HG03196 (cell line): ENCODE results near the gene PVALB.
"Not testable (repeated sequence)": the region's sequence is repeated elsewhere in the genome, so short reads cannot be mapped to it uniquely, and the experiment has no call there.

ENCODE experiments used
- ATAC-seq: cut with Tn5 transposase; IDR thresholded peaks from one replicate; pipeline ENCODE4 v1.9.1; 2021; ENCODE audit not compliant: unreplicated experiment

The PVALB gene

DNA sequence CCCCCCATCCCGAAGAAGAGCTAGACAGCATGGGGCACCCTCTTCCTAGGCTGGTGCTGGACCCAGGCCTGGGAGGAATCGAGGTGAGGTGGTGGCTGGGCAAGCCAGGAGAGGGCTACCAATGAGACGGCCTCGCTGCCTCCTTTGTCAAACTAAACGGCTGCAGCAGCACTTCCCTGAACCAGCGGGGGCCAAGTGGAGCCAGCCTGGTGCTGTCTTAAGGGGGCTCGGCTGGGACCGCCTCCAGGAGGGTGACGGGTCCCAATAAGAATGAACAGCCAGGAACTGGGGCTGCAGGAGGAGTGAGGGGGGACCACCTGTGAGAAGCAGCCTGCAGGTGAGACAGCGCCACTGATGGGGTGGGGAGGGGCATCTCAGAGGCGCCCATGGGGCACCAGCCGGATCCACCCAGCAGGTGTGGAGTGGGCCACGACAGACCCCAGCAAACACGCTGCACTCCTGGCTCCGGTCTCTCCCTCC is 58.0 kb downstream of the PVALB start:
- no peak for ATAC-seq

DNA sequence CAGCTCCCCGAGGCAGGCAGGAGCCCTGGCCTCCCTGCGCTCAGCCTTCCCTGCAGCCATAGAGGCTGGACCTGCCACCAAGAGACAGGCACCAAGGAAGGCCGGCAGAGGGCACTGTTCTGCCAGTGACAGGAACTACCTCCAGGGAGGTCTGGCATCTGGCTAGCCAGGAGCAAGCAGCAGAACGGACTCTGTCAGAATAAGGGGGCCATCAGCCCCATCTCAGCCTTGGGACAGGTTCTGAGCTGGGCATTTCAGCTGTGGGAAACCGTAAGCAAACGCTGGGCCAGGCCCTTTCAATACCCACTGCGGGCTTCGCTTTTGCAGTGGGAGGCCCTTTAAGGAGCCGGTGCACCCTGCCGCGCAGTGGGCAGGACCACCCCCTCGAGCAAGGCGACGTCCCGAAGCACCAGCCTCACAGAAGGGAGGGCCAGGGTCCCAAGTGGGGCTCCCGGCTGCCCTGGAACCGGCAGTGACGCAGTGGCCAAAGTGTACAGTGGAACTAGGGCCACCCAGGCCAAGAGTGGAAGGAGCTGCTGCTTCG is 59.1 kb downstream of the PVALB start:
- no peak for ATAC-seq

DNA sequence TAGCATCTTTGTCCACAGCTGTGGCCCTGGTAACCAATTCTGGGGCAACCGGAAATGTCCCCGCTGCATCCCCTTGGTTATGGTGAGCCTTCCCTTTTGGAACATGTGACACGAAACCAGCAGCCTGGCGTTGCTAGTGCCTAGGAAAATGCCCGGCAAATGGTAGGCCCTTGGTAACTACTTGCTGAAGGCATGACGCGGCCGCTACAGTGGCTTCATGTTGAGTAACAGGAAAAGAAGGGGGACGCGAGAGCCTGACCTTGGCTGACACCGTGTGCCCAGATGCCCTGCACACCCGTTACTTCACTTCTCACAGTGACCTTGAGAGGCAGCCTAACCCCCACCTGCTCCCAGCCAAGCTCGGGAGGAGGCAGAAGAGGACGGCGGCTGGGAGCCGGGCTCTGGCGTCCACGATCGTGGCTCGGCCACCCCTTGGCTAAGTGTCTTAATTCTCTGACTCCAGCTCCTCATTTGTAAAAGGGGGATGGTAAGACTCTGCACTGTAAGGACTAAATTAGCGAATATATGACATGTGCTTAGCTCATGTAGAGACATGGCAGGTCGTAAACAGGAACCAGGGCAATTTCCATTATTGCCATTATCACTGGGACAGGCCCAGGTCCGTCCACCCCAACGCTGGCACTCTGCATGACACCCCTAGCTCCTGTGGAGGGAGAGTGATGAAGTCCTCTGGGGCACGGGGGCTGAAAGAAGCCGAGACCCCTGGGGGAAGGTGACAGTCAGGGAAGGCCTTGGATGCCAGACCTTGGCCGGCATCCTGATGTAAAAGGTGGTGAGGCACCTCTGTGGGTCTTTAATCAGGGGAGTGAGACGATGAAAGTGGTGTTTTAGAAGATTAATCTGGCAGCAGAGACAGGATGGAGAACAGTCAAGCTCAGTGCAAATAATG is 59.8 kb downstream of the PVALB start:
- ATAC-seq = no peak

- no peak for ATAC-seq
Observed at GRCh38 chr22:36756031-36756430, 60.8 kb downstream of the PVALB start.

- ATAC-seq = no peak
Observed at GRCh38 chr22:36755316-36755715, 61.5 kb downstream of the PVALB start.

- ATAC-seq = not testable (repeated sequence)
Observed at GRCh38 chr22:36754881-36755280, 62.0 kb downstream of the PVALB start.

DNA sequence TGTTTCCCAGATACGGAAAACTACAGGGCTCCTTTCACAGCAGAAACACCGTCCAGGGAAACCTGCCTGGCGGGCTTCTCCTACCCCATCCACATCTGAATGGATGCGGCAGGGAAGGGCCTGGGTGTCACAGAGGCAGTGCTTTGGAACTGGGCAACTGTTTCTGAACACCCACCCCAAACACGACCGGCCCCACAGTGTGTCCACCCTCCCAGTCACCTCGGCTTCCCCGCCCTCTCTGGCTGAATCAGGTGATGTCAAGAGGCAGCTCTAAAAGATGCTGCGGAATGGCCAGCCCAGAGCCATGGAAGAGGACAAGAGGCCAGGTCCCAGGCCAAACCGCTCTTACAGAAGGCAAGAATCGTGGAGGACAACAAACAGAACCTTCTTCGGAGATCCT is 62.9 kb downstream of the PVALB start:
- ATAC-seq = no peak

DNA sequence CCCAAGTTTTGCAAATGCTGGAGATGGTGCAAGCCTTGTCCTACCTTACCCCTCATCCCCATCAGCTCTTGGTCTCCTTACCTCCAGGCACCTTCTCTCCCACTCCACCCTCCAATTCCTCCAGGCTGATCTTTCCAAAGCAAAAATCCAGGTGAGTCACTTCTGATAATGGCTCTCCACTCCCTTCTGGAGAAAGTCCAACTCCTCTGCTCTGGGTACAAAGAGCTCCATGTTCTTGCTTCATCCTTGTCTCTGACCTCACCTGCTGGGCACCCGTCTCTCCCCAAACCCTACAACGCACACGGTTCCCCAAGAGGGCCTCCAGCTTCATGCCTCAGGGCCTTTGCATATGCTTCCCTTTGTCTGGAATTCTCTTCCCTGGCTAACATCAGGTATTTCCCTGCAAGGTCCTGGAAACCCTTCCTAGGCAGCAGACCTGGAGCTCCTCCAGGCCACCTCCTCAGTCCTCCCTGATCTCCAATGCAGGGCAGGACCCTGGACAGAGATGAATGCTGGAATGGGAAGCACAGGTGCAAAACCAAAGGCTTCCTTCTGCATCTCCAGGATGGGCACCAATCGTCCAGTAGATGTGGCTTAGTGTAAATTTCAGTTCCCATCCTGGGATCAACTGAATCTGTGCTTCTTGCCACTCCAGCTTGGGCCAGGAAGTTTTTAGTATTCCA is 63.6 kb downstream of the PVALB start:
- ATAC-seq = no peak
